Heart left ventricle (tissue), 13 donors: ENCODE data around the gene TNK2.

Source experiments
- POLR2A ChIP-seq, 2 donors: fragments of 450-650 bp; IDR thresholded peaks; one replicate each; pipeline ENCODE4 v1.6.1; 2017; ENCODE audit warnings: antibody characterized with exemption in 2 of 2, mild to moderate bottlenecking in 2 of 2, moderate library complexity in 2 of 2
- TF ChIP-seq, protein P1 (sequence below), 12 donors: fragments of 200-600 bp; sonication (generic) in 4 of 12; IDR thresholded peaks; one replicate each; pipeline versions ENCODE4 v1.5.0 to v1.8.0; 2018 to 2022; ENCODE audit warnings: antibody characterized with exemption in 12 of 12, mild to moderate bottlenecking in 5 of 12
- donor health status: ischemic (EF 13 %, LVEDD 7.1; RV severe dilation, severe dysfunction).
- donor health status: DM: no; HTN: yes; CAD: no.
- donor health status: DM: no; HTN: no; CAD: no.
- donor health status: ischemic (EF 25% LVEDD 6.9; RV normal size, moderate dysfunction).
- donor health status: ischemic (EF 25% LVEDD 5.7; RV mildly dilated, moderate dysfunction).
- donor health status: ischemic (EF 35%, LVEDD 5.7; RV mildly dilated, moderate dysfunction).
- donor health status: nonischemic (EF 11% LVEDD 7.7; RV severe dilation, severe dysfunction).
- donor health status: DM: yes; HTN: yes; CAD: no.
- donor health status: PGD.
- donor health status: ischemic (EF 29% LVEDD 5.4; RV normal size, mild dysfunction).
- donor health status: nonischemic (EF 23%, LVEDD 6.1; RV moderate dilation, normal function).

DNA sequence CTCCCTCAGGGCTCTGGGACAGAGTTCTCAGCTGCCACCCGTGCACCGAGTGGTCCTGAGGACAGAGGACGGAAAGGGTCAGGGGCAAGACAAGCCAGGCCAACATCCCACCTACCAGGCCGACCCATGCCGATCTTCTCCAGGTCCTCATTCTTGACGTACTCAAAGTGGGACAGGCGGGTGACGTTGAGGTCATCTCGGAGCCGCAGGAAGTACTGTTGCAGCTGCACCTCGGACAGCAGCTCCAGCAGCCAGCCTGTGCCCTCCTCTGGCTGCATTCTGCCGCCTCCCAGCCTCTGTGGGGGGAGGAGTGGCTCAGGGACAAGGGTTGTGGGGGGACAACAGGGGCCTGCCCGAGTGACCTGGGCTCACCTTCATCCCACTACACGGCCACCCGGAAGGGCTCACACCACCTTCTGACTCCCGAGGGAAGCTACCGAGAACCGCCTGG, 20.0 kb downstream of the TNK2 start:
- TF ChIP-seq, protein P1, sequence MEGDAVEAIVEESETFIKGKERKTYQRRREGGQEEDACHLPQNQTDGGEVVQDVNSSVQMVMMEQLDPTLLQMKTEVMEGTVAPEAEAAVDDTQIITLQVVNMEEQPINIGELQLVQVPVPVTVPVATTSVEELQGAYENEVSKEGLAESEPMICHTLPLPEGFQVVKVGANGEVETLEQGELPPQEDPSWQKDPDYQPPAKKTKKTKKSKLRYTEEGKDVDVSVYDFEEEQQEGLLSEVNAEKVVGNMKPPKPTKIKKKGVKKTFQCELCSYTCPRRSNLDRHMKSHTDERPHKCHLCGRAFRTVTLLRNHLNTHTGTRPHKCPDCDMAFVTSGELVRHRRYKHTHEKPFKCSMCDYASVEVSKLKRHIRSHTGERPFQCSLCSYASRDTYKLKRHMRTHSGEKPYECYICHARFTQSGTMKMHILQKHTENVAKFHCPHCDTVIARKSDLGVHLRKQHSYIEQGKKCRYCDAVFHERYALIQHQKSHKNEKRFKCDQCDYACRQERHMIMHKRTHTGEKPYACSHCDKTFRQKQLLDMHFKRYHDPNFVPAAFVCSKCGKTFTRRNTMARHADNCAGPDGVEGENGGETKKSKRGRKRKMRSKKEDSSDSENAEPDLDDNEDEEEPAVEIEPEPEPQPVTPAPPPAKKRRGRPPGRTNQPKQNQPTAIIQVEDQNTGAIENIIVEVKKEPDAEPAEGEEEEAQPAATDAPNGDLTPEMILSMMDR (IDR thresholded peaks at IDR 0.05) = peak in 1 of 12 donors; percentile 2
- TF ChIP-seq POLR2A (IDR thresholded peaks at IDR 0.05) = no peak
